Activated CD4-positive, alpha-beta T cell treated with anti-CD3 and anti-CD28 coated beads, Interleukin-2, amount 10 ng/mL, durations not matched to agents 24 days and 14 days (primary cell): ENCODE measurements around the gene TRIM67. TPM values are rescaled to one million over a fixed set of nuclear protein-coding genes. Genes with fewer than 3 reads are reported as not detected.

Experiments used
- DNase-seq: peaks from one replicate; pipeline ENCODE4 v3.0.0; 2022
- H3K27ac Mint-ChIP-seq: one replicate; pipeline ENCODE4 v1.8.0; 2022; ENCODE audit warnings: mild to moderate bottlenecking, mixed read lengths
- H3K27me3 Mint-ChIP-seq: one replicate; pipeline ENCODE4 v1.8.0; 2022; ENCODE audit warnings: mixed read lengths
- H3K36me3 Mint-ChIP-seq: one replicate; pipeline ENCODE4 v1.8.0; 2022; ENCODE audit warnings: low read depth, mild to moderate bottlenecking, mixed read lengths
- H3K4me1 Mint-ChIP-seq: one replicate; pipeline ENCODE4 v1.8.0; 2021; ENCODE audit warnings: mixed read lengths
- H3K4me3 Mint-ChIP-seq: one replicate; pipeline ENCODE4 v1.8.0; 2022; ENCODE audit warnings: mild to moderate bottlenecking, moderate library complexity, mixed read lengths
- H3K9me3 Mint-ChIP-seq: one replicate; pipeline ENCODE4 v1.8.0; 2021; ENCODE audit warnings: mixed read lengths
- intact Hi-C: fragments of 100-400 bp; cut with micrococcal nuclease; formaldehyde crosslinking; loops from one replicate; pipeline ENCODE4 v1.15.1; 2023
- total RNA-seq: library from RNA; stranded (reverse); gene quantifications from 2 replicates; pipeline ENCODE4 v1.2.3, GENCODE V29; 2022

TRIM67 gene
- total RNA-seq, 1 donor from 2014 or later: not detected

DNA sequence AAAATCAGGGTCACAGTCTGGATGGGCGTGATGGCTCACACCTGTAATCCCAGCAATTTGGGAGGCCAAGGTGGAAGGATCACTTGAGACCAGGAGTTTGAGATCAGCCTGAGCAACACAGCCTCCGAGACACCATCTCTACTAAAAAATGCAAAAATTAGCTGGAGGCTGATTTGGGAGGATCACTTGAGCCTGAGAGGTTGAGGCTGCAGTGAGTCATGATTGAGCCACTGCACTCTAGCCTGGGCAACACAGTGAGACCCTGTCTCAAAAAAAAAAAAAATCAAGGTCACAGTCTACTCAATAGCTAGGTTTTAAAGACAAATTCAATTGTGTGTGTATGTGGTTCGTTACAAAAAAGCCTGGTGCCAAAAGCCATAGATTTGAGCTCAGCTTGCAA is 34.4 kb downstream of the TRIM67 start:
- intact Hi-C loops: no loop called here
- no peak overlapping the region for H3K4me3 Mint-ChIP-seq
- H3K27me3 Mint-ChIP-seq: peaks cover 15% of the 10 kb centered on the region
- H3K9me3 Mint-ChIP-seq: no peaks in the 10 kb centered on the region
- DNase-seq: no peak
- H3K27ac Mint-ChIP-seq: no peak overlapping the region
- no peaks in the 10 kb centered on the region for H3K4me1 Mint-ChIP-seq
- H3K36me3 Mint-ChIP-seq: no peaks in the 10 kb centered on the region

DNA sequence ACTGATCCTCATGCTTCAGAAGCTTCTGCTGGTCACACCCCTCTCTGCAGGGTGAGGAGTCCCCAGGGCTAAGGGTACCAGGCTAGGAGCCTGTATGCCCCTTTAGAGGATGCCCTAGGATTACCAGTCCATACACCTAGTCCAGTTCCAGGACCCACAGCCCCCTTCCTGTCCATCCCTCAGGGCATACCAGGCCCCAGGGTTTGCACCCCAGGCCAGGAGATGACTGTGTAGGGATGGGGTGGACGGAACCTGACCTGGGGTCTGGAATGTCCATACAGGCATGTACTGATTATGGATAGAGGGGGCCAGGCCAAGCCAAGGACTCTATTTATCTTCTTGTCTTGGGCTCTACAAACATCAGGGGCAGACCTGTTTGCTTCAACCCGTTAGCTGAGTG is 34.9 kb downstream of the TRIM67 start:
- intact Hi-C loops: no loop called here
- no peak overlapping the region for H3K27ac Mint-ChIP-seq
- no peaks in the 10 kb centered on the region for H3K9me3 Mint-ChIP-seq

DNA sequence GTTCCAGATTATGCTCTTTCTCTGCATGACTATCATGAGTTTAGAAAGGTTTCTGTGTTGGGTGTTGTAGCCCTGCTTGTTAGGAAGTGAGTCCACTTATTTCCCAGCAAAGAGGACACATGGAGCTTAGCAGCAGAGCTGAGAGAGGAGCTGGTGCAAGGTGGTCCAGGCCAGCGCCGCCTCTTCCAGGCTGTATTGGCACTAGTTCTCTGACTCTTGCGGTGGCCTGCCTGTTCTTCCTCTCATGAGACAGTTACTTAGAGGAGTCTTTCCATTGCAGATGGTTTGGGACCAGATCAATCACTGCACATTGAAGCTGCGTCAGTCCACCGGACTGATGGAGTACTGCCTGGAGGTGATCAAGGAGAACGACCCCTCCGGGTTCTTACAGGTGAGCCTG is 38.0 kb downstream of the TRIM67 start:
- Mint-ChIP-seq H3K9me3 (no peaks in the 10 kb centered on the region), H3K4me3 (no peak overlapping the region), H3K4me1 (peaks cover 7% of the 10 kb centered on the region), H3K36me3 (no peaks in the 10 kb centered on the region), H3K27me3 (peaks cover 23% of the 10 kb centered on the region), H3K27ac (no peak overlapping the region)
- intact Hi-C loops: no loop called here
- DNase-seq: no peak

More for the DNA sequence above, 34.9 kb downstream of the TRIM67 start:
- Mint-ChIP-seq H3K4me1 (peaks cover 1% of the 10 kb centered on the region), H3K27me3 (peaks cover 17% of the 10 kb centered on the region), H3K4me3 (no peak overlapping the region), H3K36me3 (no peaks in the 10 kb centered on the region)
- no peak for DNase-seq

DNA sequence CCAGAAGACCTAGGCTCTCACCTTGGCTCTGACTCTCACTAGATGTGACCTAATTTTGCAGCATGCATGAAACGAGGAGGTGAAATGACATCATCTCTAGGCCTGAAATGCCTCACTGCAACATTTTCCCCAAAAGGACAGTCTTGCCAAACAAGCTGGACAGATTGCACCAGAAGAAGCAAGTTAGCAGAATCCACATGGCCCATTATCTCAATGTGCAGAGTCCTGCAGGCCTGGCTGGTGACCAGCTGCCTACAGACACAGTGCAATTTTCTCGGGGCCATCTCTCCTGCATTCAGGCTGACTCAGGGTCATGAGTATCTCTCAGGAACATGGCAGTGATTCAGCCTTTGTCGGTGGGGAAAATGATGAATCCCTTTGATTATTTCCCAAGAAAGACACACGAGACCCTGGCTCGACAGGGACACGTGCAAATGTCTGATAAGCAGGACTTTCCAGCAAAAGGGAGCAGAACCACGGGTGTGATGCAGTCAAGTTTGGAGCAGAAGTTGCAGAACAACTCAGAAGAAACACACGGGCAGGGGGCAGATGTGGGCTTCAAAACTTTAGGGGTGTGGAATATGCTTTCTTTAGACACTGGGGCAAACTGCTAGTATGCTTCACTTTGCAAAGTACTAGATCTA is 38.7 kb downstream of the TRIM67 start:
- intact Hi-C loops: no loop called here
- Mint-ChIP-seq H3K4me1 (peaks cover 7% of the 10 kb centered on the region), H3K4me3 (no peak overlapping the region), H3K27me3 (peaks cover 26% of the 10 kb centered on the region), H3K36me3 (no peaks in the 10 kb centered on the region), H3K9me3 (no peaks in the 10 kb centered on the region), H3K27ac (no peak overlapping the region)
- DNase-seq: no peak

DNA sequence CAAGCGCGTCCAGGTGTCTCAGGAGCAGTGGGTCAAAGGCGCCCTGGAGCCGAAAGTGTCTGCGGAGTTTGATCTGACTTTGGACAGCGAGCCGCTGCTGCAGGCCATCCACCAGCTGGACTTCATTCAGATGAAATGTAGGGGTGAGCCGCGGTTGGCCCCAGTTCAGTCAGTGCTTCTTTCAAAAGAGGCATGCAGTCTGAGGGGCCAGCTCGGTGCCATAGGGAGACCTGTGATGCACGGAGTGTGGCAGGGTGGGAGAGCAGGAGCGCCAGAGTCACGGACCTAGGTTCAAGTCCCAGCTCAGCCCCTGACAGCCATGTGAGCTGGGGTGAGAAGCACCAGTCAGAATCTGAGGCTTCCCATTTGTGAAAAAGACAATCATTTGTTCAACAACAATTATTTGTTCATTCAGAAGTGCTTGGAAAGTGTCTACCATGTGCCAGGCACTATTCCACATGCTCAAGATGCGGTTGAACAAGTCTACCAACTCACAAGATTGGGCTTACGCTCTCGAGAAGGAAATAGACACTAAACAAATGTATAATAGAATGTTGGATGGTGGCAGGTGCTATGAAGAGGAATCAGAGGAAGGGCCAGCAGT is 39.6 kb downstream of the TRIM67 start:
- H3K27ac Mint-ChIP-seq: peak overlapping the region; percentile 5
- intact Hi-C loops: no loop called here
- H3K4me1 Mint-ChIP-seq: peaks cover 7% of the 10 kb centered on the region
- no peak overlapping the region for H3K4me3 Mint-ChIP-seq
- H3K9me3 Mint-ChIP-seq: no peaks in the 10 kb centered on the region
- peaks cover 23% of the 10 kb centered on the region for H3K27me3 Mint-ChIP-seq
- no peaks in the 10 kb centered on the region for H3K36me3 Mint-ChIP-seq
- DNase-seq: no peak

DNA sequence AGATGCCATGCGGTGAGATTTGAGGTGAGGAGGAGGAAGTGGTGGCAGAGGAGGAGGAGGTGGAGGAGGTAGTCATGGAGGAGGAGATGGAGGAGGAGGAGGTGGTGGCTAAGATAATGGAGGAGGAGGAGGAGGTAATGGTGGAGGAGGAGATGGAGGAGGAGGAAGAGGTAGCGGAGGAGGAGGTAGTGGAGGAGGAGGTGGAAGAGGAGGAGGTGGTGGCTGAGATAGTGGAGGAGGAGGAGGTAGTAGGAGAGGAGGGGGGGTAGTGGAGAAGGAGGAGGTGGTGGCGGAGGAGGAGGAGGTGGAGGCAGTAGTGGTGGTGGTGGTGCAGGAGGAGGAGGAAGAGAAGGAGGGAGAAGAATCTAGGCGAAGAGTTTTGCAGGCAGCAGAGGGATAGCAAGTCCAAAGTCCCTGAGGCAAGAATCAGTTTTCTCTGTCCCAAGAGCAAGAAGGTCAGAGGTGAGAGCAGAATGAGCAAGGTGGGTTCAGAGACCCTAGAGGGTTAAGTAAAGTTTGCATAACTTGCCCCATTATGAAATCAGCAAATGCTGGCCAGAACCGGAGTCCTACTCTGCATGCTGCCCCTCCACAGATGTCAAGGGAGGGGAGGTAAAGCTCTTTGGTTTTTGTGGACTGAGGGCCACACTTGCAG is 40.2 kb downstream of the TRIM67 start:
- intact Hi-C loops: no loop called here
- Mint-ChIP-seq H3K36me3 (no peaks in the 10 kb centered on the region), H3K4me1 (peaks cover 7% of the 10 kb centered on the region), H3K4me3 (no peak overlapping the region), H3K27me3 (peaks cover 23% of the 10 kb centered on the region), H3K9me3 (no peaks in the 10 kb centered on the region), H3K27ac (peak overlapping the region; percentile 5)
- DNase-seq: no peak

DNA sequence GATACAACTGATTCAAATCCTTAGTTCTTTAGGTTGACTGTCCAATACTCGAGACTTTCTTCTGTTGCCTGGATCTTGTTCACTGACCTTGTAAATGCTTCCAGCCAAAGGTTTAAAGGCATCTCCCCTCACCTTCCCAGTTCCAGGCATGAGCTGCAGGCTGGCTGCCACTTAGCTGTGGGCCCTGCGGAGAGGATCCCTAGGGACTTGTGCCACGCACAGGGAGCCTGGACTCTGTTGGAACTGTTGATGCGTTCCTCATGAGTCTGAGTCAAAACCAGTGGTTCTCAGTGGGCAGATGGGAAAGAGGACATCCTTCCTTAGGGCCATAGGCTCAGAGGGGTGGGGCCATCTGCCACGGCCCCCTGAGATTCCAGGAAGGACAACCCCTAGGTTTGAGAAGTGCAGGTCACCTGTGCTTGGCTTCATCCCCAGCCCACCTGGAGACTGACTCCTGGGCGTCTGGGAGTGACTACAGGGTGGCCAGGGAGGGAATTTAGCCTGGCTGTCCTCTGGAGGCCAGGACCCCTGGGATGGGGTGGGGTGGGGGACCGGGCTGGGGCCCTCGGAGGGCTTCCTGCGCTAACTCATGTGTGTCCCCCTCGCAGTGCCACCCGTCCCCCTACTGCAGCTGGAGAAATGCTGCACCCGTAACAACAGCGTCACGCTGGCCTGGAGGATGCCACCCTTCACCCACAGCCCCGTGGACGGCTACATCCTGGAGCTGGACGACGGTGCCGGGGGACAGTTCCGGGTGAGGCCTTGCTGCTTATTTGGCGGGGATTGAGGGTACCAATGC is 41.6 kb downstream of the TRIM67 start:
- Mint-ChIP-seq H3K4me1 (peaks cover 7% of the 10 kb centered on the region), H3K27ac (no peak overlapping the region), H3K27me3 (peaks cover 22% of the 10 kb centered on the region), H3K4me3 (no peak overlapping the region), H3K36me3 (no peaks in the 10 kb centered on the region), H3K9me3 (no peaks in the 10 kb centered on the region)
- intact Hi-C loops: no loop called here
- no peak for DNase-seq

DNA sequence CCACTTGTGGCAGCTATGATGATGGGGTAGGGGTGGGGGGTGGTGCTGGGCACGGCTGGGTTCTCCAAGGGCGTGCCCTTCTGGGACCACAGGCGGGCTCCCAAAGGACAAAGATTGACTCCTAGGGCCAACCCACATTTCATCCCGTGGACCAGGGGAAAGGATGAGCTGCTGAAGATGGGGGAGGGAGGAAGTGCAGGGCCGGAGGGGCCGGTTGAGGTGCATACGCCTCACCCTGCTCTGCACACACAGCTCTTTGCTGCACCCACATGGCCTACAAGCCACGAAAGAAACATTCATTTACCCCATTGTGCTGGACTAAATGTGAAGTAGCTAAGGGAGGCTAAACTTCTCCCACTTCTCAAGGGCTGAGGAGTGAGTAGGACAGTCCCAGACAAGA is 45.0 kb downstream of the TRIM67 start:
- intact Hi-C loops: no loop called here
- H3K4me3 Mint-ChIP-seq: no peak overlapping the region
- H3K36me3 Mint-ChIP-seq: no peaks in the 10 kb centered on the region
- H3K27me3 Mint-ChIP-seq: peaks cover 10% of the 10 kb centered on the region
- DNase-seq: no peak
- no peak overlapping the region for H3K27ac Mint-ChIP-seq
- no peaks in the 10 kb centered on the region for H3K9me3 Mint-ChIP-seq
- peaks cover 10% of the 10 kb centered on the region for H3K4me1 Mint-ChIP-seq

DNA sequence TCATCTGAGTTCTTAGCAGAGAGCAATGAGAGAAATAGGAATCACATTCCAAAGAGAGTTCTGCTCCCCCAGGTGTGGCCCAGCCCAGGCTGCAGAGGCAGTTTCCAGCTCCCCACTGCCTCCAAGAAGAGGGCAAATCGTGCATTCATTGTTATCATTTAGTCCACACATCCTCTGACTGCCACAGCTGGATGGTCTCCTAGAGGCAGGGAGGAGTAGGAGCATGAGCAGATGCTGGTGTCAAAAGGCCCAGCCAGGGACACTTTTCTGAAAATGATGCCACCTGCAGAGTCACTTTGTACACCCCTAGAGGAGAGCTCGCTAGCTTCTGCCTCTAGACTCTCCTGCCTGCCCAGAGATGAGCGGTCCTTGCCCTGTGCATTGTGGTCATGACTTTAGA is 45.6 kb downstream of the TRIM67 start:
- no peaks in the 10 kb centered on the region for H3K9me3 Mint-ChIP-seq
- no peaks in the 10 kb centered on the region for H3K36me3 Mint-ChIP-seq
- no peak for DNase-seq
- H3K27me3 Mint-ChIP-seq: peaks cover 10% of the 10 kb centered on the region
- H3K4me1 Mint-ChIP-seq: peaks cover 10% of the 10 kb centered on the region
- intact Hi-C loops: no loop called here
- H3K4me3 Mint-ChIP-seq: no peak overlapping the region
- H3K27ac Mint-ChIP-seq: no peak overlapping the region

DNA sequence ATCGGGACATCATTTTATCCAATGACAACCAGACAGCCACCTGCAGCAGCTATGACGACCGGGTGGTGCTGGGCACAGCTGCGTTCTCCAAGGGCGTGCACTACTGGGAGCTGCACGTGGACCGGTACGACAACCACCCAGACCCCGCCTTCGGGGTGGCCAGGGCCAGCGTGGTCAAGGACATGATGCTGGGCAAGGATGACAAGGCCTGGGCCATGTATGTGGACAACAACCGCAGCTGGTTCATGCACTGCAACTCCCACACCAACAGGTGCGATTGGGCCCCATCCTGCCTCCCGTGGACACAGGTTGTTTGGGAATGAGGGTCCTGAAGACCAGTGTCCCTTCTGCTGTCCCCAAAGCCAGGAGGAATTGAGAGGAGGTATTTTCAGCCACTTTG is 47.1 kb downstream of the TRIM67 start:
- no peak for DNase-seq
- Mint-ChIP-seq H3K36me3 (no peaks in the 10 kb centered on the region), H3K27ac (no peak overlapping the region), H3K9me3 (no peaks in the 10 kb centered on the region), H3K4me1 (peaks cover 7% of the 10 kb centered on the region), H3K27me3 (peaks cover 8% of the 10 kb centered on the region), H3K4me3 (no peak overlapping the region)
- intact Hi-C loops: no loop called here

DNA sequence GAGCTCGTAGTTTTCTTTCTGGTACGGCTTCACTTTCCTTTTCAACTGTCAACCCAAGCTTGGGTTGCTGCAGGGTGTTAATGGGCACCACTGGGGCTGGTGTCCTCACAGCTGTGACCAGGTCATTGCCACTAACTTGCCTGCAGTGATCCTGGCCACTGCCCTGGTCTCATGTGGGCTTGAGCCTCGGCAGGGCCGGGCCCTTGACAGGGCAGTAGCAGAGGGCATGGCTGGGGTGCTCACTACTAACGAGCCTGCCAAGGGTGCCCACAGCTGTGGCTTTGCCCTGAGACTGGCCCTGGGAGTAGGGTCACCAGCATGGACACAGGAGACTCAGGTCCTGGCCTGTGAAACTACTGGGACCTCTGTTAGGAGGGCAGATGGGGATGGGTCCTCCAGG is 47.7 kb downstream of the TRIM67 start:
- intact Hi-C loops: no loop called here
- Mint-ChIP-seq H3K4me1 (peaks cover 7% of the 10 kb centered on the region), H3K27ac (no peak overlapping the region), H3K36me3 (no peaks in the 10 kb centered on the region), H3K4me3 (no peak overlapping the region), H3K27me3 (peaks cover 8% of the 10 kb centered on the region), H3K9me3 (no peaks in the 10 kb centered on the region)
- no peak for DNase-seq

DNA sequence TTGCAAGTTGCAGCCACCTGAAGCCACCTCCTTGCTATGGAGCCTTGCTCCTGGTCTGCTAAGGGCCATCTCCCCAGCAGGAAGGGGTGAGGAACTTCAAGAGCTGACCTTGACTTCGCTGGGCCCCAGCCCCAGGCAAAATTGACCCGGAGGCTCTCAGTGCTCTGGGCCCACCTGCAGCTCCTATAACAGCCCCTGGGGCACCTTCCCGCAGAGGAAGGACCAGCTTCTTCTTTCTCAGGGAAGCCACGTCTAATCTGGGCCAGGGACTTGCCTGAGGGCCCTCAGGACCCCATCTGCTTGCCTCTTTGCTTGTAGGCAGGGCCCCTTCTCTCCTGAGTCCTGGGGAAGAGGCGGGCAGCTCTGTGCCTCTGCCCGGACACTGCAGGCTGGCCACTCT is 48.3 kb downstream of the TRIM67 start:
- H3K36me3 Mint-ChIP-seq: no peaks in the 10 kb centered on the region

DNA sequence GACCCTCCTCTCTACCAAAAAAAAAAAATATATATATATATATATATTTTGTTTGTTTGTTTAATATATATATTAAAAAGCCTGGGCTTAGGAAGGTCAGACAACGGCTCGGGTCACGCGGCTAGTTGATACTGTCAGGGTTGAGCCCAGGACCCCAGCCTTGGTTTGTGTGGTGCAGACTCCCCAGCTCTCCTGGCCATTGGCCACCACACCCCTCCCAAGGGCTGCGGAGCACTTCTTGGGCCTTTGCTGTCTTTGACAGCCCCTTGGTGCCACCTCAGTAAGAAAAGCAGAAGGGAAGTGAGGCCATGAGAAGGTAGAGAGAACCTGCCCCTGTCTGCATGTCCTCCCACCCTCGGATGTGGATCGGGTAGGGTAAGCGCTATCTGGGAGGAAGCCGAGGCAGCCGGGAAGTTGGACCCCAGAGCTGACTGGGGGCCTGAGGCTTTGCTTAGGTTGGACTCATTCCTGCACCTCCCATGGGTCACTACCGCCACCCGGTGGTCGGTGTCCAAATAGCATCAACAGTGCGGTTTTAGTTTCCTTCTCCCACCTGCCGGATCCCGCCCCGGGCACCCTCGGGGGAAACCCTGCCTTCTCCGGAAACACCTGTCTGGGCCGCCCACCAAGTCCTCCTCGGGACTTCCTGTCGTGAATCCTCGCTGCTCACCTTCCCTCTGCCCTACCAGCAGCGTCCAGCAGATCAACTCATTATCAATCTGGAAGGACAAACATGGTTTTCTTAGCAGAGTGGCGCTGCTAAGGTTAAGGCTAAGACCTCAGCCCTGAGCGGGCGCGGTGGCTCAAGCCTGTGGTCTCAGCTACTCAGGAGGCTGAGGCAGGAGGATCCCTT is 49.4 kb downstream of the TRIM67 start:
- H3K4me1 Mint-ChIP-seq: peaks cover 13% of the 10 kb centered on the region

More for the DNA sequence above, 48.3 kb downstream of the TRIM67 start:
- peaks cover 7% of the 10 kb centered on the region for H3K4me1 Mint-ChIP-seq
- H3K4me3 Mint-ChIP-seq: no peak overlapping the region
- no peak for DNase-seq
- peaks cover 5% of the 10 kb centered on the region for H3K27me3 Mint-ChIP-seq
- intact Hi-C loops: loop anchor here (5.0 to 10.0 kb wide), 3 partner anchors 175 to 568 kb away; partner anchors contain the start of genes C1orf198 and COG2
- H3K27ac Mint-ChIP-seq: no peak overlapping the region
- H3K9me3 Mint-ChIP-seq: no peaks in the 10 kb centered on the region

More for the DNA sequence above, 49.4 kb downstream of the TRIM67 start:
- H3K4me3 Mint-ChIP-seq: peak overlapping the region; percentile 91
- peaks cover 7% of the 10 kb centered on the region for H3K27me3 Mint-ChIP-seq
- DNase-seq: peak; percentile 97
- H3K27ac Mint-ChIP-seq: peak overlapping the region; percentile 82
- intact Hi-C loops: loop anchor here (1.0 to 10.0 kb wide), 6 partner anchors 30 to 569 kb away; partner anchors contain the start of genes C1orf198, COG2 and GNPAT
- no peaks in the 10 kb centered on the region for H3K9me3 Mint-ChIP-seq
- H3K36me3 Mint-ChIP-seq: no peaks in the 10 kb centered on the region
